K562 (cell line): ENCODE measurements around the gene ZDHHC5. TPM values are rescaled to one million over a fixed set of nuclear protein-coding genes. Genes with fewer than 3 reads are reported as not detected.

Experiments used
- ATAC-seq: fragments of 200-7000 bp; cut with Tn5 transposase; 3 replicates; pipeline ENCODE4 v1.9.1; 2020; ENCODE audit warnings: moderate library complexity
- BruUV-seq: library from RNA; stranded (reverse); fragments of 400-500 nt; replicated peaks from 2 replicates; lab custom pipeline; 2021; lab: Mats Ljungman, UMichigan
- CTCF ChIA-PET: fragments of 300-600 bp; formaldehyde crosslinking; extraction: SDS; loops from one replicate; lab custom pipeline; 2021; ENCODE audit warnings: low intra/inter-chr PET ratio; lab: Yijun Ruan, JAX
- POLR2A ChIA-PET: fragments of 300-600, 350-650 bp; sonication (Branson Sonifier 250); formaldehyde crosslinking; extraction: SDS; loops from one replicate; lab custom pipeline; 2021; ENCODE audit warnings: antibody characterized with exemption, inconsistent platforms; lab: Yijun Ruan, JAX
- DNase-seq, 4 experiments: peaks; one replicate each; pipeline versions ENCODE4 v3.0.0 to v3.0.0-alpha.2; 2011 to 2018; ENCODE audit warnings: low spot score in 3 of 4, mixed read lengths in 3 of 4; ENCODE audit errors: extremely low read depth in 1 of 4
- FAIRE-seq: peaks from 2 replicates; lab custom pipeline; 2011; peaks lifted over from hg19 to GRCh38; lab: Jason Lieb, UNC
- H2AFZ ChIP-seq: 2 replicates; pipeline ENCODE4 v1.6.0; 2011; ENCODE audit warnings: low read depth, low read length, control low read depth, inconsistent platforms
- H3K27ac ChIP-seq: fragments of 200-600 bp; 3 replicates; pipeline ENCODE4 v1.8.0; 2011; ENCODE audit warnings: low read depth, mild to moderate bottlenecking, control low read depth, inconsistent platforms, low read length, moderate library complexity, mixed read lengths; ENCODE audit errors: extremely low read depth
- H3K27me3 ChIP-seq, 2 experiments: fragments of 300-600 bp in 1 of 2; 2 replicates in 1 of 2; 3 replicates in 1 of 2; pipeline versions ENCODE4 v1.6.0 to v1.8.0; 2011; ENCODE audit warnings: inconsistent platforms in 2 of 2, low read length in 2 of 2, mild to moderate bottlenecking in 1 of 2, mixed read lengths in 1 of 2, moderate library complexity in 1 of 2; ENCODE audit not compliant: control insufficient read depth in 2 of 2, insufficient read depth in 2 of 2
- H3K36me3 ChIP-seq: fragments of 300-600 bp; 3 replicates; pipeline ENCODE4 v1.8.0; 2011; ENCODE audit warnings: mild to moderate bottlenecking, low read length, inconsistent platforms; ENCODE audit not compliant: control insufficient read depth, insufficient read depth
- H3K4me1 ChIP-seq, 2 experiments: fragments of 200-600 bp in 1 of 2; replicated peaks in 1 of 2; 2 replicates in 1 of 2; 3 replicates in 1 of 2; pipeline versions ENCODE4 v1.5.1 to v1.8.0; 2011; ENCODE audit warnings: inconsistent platforms in 2 of 2, low read length in 2 of 2, mild to moderate bottlenecking in 1 of 2, mixed read lengths in 1 of 2, moderate library complexity in 1 of 2; ENCODE audit not compliant: control insufficient read depth in 2 of 2, insufficient read depth in 2 of 2
- H3K4me2 ChIP-seq: 2 replicates; pipeline ENCODE4 v1.6.1; 2011; ENCODE audit warnings: low read length, control low read depth, inconsistent platforms, mixed read lengths; ENCODE audit not compliant: insufficient read depth
- H3K4me3 ChIP-seq: fragments of 200-600 bp; sonication (generic), shearing (Covaris generic); 2 replicates; pipeline ENCODE4 v1.5.1; 2016; ENCODE audit warnings: control low read depth, inconsistent platforms
- H3K79me2 ChIP-seq: fragments of 200-600 bp; 3 replicates; pipeline ENCODE4 v1.8.0; 2011; ENCODE audit warnings: low read length, inconsistent platforms; ENCODE audit not compliant: control insufficient read depth, insufficient read depth
- H3K9ac ChIP-seq, 2 experiments: 2 replicates each; pipeline versions ENCODE4 v1.6.0 to v1.6.1; 2011; ENCODE audit warnings: low read depth in 2 of 2, low read length in 2 of 2, control low read depth in 1 of 2, inconsistent platforms in 1 of 2, mild to moderate bottlenecking in 1 of 2, mixed read lengths in 1 of 2; ENCODE audit not compliant: insufficient read depth in 1 of 2
- H3K9me1 ChIP-seq: one replicate; pipeline ENCODE4 v1.6.0; 2011; ENCODE audit warnings: inconsistent platforms, mild to moderate bottlenecking, low read length, moderate library complexity; ENCODE audit not compliant: control insufficient read depth, insufficient read depth
- H3K9me3 ChIP-seq: replicated peaks from 2 replicates; pipeline ENCODE4 v1.5.1; 2011; ENCODE audit warnings: low read depth, low read length, inconsistent platforms; ENCODE audit not compliant: control insufficient read depth, insufficient read depth
- H4K20me1 ChIP-seq: replicated peaks from 2 replicates; pipeline ENCODE4 v1.6.1; 2011; ENCODE audit warnings: low read length, inconsistent platforms, mixed read lengths; ENCODE audit not compliant: control insufficient read depth, insufficient read depth
- HDAC2 ChIP-seq: fragments of 450-650 bp; IDR thresholded peaks from 2 replicates; pipeline ENCODE4 v1.6.1; 2016; ENCODE audit warnings: mild to moderate bottlenecking
- KAT8 ChIP-seq: fragments of 450-650 bp; IDR thresholded peaks from 2 replicates; pipeline ENCODE4 v1.6.1; 2016; ENCODE audit warnings: low read depth, mild to moderate bottlenecking
- MCM2 ChIP-seq: fragments of 450-650 bp; IDR thresholded peaks from 2 replicates; pipeline ENCODE4 v1.6.1; 2017; ENCODE audit warnings: low read depth, mild to moderate bottlenecking
- MECOM ChIP-seq: fragments of 250-450 bp; sonication (Bioruptor Pico); IDR thresholded peaks from 2 replicates; pipeline ENCODE4 v1.8.0; 2022; ENCODE audit warnings: inconsistent platforms
- POU5F1 ChIP-seq: fragments of 150-350 bp; IDR thresholded peaks from 2 replicates; pipeline ENCODE4 v1.6.1; 2014; ENCODE audit warnings: borderline replicate concordance, low read length, low read depth, mild to moderate bottlenecking; ENCODE audit not compliant: partially characterized antibody
- TEAD2 ChIP-seq: fragments of 450-650 bp; IDR thresholded peaks from 2 replicates; pipeline ENCODE4 v1.6.1; 2016; ENCODE audit warnings: missing genetic modification characterization, control low read depth, missing compliant biosample characterization
- ZBED1 ChIP-seq: IDR thresholded peaks from 2 replicates; pipeline ENCODE4 v1.6.1; 2014
- ZKSCAN3 ChIP-seq: fragments of 250-450 bp; sonication (Bioruptor Pico); IDR thresholded peaks from 2 replicates; pipeline ENCODE4 v1.4.0; 2020
- ZNF121 ChIP-seq: sonication (generic); formaldehyde crosslinking; conservative IDR thresholded peaks from 2 replicates; pipeline ENCODE4 v1.8.0; 2022; ENCODE audit warnings: missing genetic modification reagents
- ZNF57 ChIP-seq: fragments of 450-650 bp; formaldehyde crosslinking; IDR thresholded peaks from 2 replicates; pipeline ENCODE4 v1.4.0; 2020; ENCODE audit warnings: mild to moderate bottlenecking, moderate library complexity
- ZNF77 ChIP-seq: fragments of 250-450 bp; sonication (Bioruptor Pico); IDR thresholded peaks from 2 replicates; pipeline ENCODE4 v1.5.0; 2020
- WGBS: fragments of 100-300 bp; shearing (Covaris generic); methylation state at CpG from one replicate; pipeline ENCODE4 v1.1.6; 2016; ENCODE audit warnings: low coverage, mixed read lengths; ENCODE audit not compliant: insufficient coverage; ENCODE audit errors: missing lambda C conversion rate; 5-methylcytosine and 5-hydroxymethylcytosine counted together
- in situ Hi-C: fragments of 300-500 bp; cut with MboI; formaldehyde crosslinking; loops from 4 replicates; pipeline ENCODE4 v1.15.0; 2018; ENCODE audit warnings: inconsistent platforms, mixed read lengths
- intact Hi-C: fragments of 100-400 bp; cut with micrococcal nuclease; formaldehyde crosslinking; loops from 2 replicates; pipeline ENCODE4 v1.14.2; 2022
- polyA plus RNA-seq, 8 experiments: library from polyadenylated mRNA; depleted of rRNA in 4 of 8; stranded (reverse) in 5 of 8; unstranded in 3 of 8; fragments of >200 nt; fragmentation: Nextera tagmentation in 2 of 8; fragmentation: Illumina TruSeq in 1 of 8; extraction: Ambion mirVana in 2 of 8; extraction: Trizol in 1 of 8; gene quantifications; 2 replicates each; pipeline versions ENCODE4 v1.2.1 to v1.2.3, GENCODE V29; 2011 to 2014; ENCODE audit warnings: inconsistent platforms in 1 of 8, missing spikeins in 1 of 8
- total RNA-seq, 7 experiments: library from RNA; depleted of rRNA in 6 of 7; stranded (reverse); fragments of >200 nt in 6 of 7; fragmentation: Illumina TruSeq in 2 of 7; extraction: Trizol in 2 of 7; gene quantifications; 2 replicates each; pipeline versions ENCODE4 v1.2.1 to v1.2.3, GENCODE V29; 2011 to 2021; ENCODE audit warnings: low replicate concordance in 1 of 7
- TF ChIP-seq, protein P1 (sequence below), 2 experiments: IDR thresholded peaks in 1 of 2; conservative IDR thresholded peaks in 1 of 2; 2 replicates each; pipeline ENCODE4 v1.6.1; 2016; ENCODE audit warnings: low read depth in 2 of 2, mild to moderate bottlenecking in 1 of 2, missing compliant biosample characterization in 1 of 2, missing genetic modification characterization in 1 of 2, moderate library complexity in 1 of 2
- TF ChIP-seq, protein P2 (sequence below): fragments of 250-450 bp; sonication (Bioruptor Pico); IDR thresholded peaks from 2 replicates; pipeline ENCODE4 v1.8.0; 2021; ENCODE audit warnings: mild to moderate bottlenecking, moderate library complexity
- TF ChIP-seq, protein P3 (sequence below): fragments of 250-450 bp; sonication (Bioruptor Pico); IDR thresholded peaks from 2 replicates; pipeline ENCODE4 v1.4.0; 2020; ENCODE audit warnings: mild to moderate bottlenecking, moderate library complexity
- TF ChIP-seq, protein P4 (sequence below): fragments of 450-650 bp; IDR thresholded peaks from 2 replicates; pipeline ENCODE4 v1.6.1; 2014; ENCODE audit warnings: low read depth, mild to moderate bottlenecking, moderate library complexity, borderline replicate concordance

The ZDHHC5 gene
- total and polyA plus RNA-seq, 9 of the 15 experiments (the other 6 are each of a cell fraction or from before 2014, with no cell fraction given): 3.8 to 64.2 (median 35.9) TPM

DNA sequence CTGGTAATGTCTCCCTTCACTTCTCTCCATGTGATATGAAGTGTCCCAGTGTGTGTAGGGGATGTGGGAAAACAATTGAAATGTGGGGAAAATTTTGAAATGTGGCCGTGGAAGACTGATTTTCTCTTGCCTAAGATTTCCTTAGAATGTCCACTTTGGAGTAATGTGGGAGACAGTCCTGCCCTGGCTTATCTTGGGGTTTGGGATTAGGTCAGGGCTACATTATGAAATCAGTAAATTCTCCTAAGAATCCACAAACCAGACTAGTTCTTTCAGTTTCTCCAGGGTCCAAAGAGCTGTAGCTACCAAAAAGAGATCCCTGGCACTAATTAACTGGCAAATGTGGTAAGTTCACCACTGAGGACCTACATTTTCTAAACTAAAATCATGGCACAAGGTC lies 41.0 kb upstream of the ZDHHC5 start:
- 0% methylated on average over 1 of the region's 1 CpG for WGBS
- BruUV-seq: no TSS peak
- H3K27me3 ChIP-seq: peaks cover 21 to 28% of the 10 kb centered on the region in 2 experiments; a peak in 4 of 5 replicates
- no peaks in the 10 kb centered on the region for H3K9me1 ChIP-seq
- FAIRE-seq: no peak
- H4K20me1 ChIP-seq: no peaks in the 10 kb centered on the region
- intact Hi-C loops (no loop called here), in situ Hi-C loops (no loop called here)
- ChIA-PET CTCF (no interaction called here), POLR2A (interaction anchor here (0.9 kb wide), 1 partner anchor 10 kb away, joined by 3 read pairs; no protein-coding TSS in a partner anchor)
- no peaks in the 10 kb centered on the region for H3K4me1 ChIP-seq
- no peak overlapping the region for H3K4me3 ChIP-seq
- no peak overlapping the region for H3K27ac ChIP-seq
- no peaks in the 10 kb centered on the region for H3K9me3 ChIP-seq
- no peaks in the 10 kb centered on the region for H3K36me3 ChIP-seq
- H3K9ac ChIP-seq: no peak overlapping the region
- H2AFZ ChIP-seq: no peak overlapping the region
- ATAC-seq: no peak
- no peak overlapping the region for H3K4me2 ChIP-seq
- no peak for DNase-seq
- no peaks in the 10 kb centered on the region for H3K79me2 ChIP-seq
- TF ChIP-seq, protein P1, sequence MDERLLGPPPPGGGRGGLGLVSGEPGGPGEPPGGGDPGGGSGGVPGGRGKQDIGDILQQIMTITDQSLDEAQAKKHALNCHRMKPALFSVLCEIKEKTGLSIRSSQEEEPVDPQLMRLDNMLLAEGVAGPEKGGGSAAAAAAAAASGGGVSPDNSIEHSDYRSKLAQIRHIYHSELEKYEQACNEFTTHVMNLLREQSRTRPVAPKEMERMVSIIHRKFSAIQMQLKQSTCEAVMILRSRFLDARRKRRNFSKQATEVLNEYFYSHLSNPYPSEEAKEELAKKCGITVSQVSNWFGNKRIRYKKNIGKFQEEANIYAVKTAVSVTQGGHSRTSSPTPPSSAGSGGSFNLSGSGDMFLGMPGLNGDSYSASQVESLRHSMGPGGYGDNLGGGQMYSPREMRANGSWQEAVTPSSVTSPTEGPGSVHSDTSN (CRISPR knock-in tag; IDR thresholded peaks at IDR 0.05; ENCODE audit: low read depth): no peak
- TF ChIP-seq, protein P1 (tag; conservative IDR thresholded peaks at IDR 0.05; ENCODE audit: low read depth): no peak
- TF ChIP-seq ZNF57 (no peak), TEAD2 (tag) (no peak), ZBED1 (no peak), ZNF77 (CRISPR knock-in tag) (no peak), MCM2 (no peak), ZNF121 (CRISPR knock-in tag) (no peak), HDAC2 (no peak), POU5F1 (no peak), ZKSCAN3 (no peak), MECOM (CRISPR knock-in tag) (no peak), KAT8 (no peak)
- TF ChIP-seq, protein P2, sequence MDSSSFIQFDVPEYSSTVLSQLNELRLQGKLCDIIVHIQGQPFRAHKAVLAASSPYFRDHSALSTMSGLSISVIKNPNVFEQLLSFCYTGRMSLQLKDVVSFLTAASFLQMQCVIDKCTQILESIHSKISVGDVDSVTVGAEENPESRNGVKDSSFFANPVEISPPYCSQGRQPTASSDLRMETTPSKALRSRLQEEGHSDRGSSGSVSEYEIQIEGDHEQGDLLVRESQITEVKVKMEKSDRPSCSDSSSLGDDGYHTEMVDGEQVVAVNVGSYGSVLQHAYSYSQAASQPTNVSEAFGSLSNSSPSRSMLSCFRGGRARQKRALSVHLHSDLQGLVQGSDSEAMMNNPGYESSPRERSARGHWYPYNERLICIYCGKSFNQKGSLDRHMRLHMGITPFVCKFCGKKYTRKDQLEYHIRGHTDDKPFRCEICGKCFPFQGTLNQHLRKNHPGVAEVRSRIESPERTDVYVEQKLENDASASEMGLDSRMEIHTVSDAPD (CRISPR knock-in tag): no peak
- TF ChIP-seq, protein P3, sequence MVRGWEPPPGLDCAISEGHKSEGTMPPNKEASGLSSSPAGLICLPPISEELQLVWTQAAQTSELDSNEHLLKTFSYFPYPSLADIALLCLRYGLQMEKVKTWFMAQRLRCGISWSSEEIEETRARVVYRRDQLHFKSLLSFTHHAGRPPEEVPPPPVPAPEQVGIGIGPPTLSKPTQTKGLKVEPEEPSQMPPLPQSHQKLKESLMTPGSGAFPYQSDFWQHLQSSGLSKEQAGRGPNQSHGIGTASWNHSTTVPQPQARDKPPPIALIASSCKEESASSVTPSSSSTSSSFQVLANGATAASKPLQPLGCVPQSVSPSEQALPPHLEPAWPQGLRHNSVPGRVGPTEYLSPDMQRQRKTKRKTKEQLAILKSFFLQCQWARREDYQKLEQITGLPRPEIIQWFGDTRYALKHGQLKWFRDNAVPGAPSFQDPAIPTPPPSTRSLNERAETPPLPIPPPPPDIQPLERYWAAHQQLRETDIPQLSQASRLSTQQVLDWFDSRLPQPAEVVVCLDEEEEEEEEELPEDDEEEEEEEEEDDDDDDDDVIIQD (CRISPR knock-in tag): no peak
- TF ChIP-seq, protein P4, sequence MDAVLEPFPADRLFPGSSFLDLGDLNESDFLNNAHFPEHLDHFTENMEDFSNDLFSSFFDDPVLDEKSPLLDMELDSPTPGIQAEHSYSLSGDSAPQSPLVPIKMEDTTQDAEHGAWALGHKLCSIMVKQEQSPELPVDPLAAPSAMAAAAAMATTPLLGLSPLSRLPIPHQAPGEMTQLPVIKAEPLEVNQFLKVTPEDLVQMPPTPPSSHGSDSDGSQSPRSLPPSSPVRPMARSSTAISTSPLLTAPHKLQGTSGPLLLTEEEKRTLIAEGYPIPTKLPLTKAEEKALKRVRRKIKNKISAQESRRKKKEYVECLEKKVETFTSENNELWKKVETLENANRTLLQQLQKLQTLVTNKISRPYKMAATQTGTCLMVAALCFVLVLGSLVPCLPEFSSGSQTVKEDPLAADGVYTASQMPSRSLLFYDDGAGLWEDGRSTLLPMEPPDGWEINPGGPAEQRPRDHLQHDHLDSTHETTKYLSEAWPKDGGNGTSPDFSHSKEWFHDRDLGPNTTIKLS: no peak
